HG03354 (cell line): ENCODE measurements around the gene TAX1BP1.
"Not testable (repeated sequence)": the region's sequence is repeated elsewhere in the genome, so short reads cannot be mapped to it uniquely, and the experiment has no call there.

Source experiments
- ATAC-seq: cut with Tn5 transposase; IDR thresholded peaks from one replicate; pipeline ENCODE4 v1.9.1; 2021; ENCODE audit warnings: mild to moderate bottlenecking; ENCODE audit not compliant: unreplicated experiment, poor library complexity, severe bottlenecking

Gene TAX1BP1

GRCh38 chr7:27737178-27737577, 2.8 kb upstream of the TAX1BP1 start:
- ATAC-seq, result no peak

GRCh38 chr7:27737616-27738015, 2.3 kb upstream of the TAX1BP1 start:
- no peak for ATAC-seq

- ATAC-seq, result peak; percentile 29
Measured at GRCh38 chr7:27739301-27739908, 557 bp upstream of the TAX1BP1 start.

- ATAC-seq, result peak; percentile 74
Measured at GRCh38 chr7:27740449-27741086, 606 bp downstream of the TAX1BP1 start.

GRCh38 chr7:27742091-27742710, 2.2 kb downstream of the TAX1BP1 start:
- ATAC-seq, result not testable (repeated sequence)

GRCh38 chr7:27745064-27745583, 5.2 kb downstream of the TAX1BP1 start:
- ATAC-seq, result no peak

- no peak for ATAC-seq
Measured at GRCh38 chr7:27746486-27746885, 6.5 kb downstream of the TAX1BP1 start.

- no peak for ATAC-seq
Measured at GRCh38 chr7:27746978-27747377, 7.0 kb downstream of the TAX1BP1 start.

GRCh38 chr7:27747589-27748368, 7.8 kb downstream of the TAX1BP1 start:
- ATAC-seq, result no peak

- no peak for ATAC-seq
Measured at GRCh38 chr7:27750316-27750715, 10.4 kb downstream of the TAX1BP1 start.

GRCh38 chr7:27751888-27752660, 12.1 kb downstream of the TAX1BP1 start:
- no peak for ATAC-seq

- no peak for ATAC-seq
Measured at GRCh38 chr7:27753863-27754262, 13.9 kb downstream of the TAX1BP1 start.

GRCh38 chr7:27756298-27756697, 16.3 kb downstream of the TAX1BP1 start:
- ATAC-seq, result no peak

GRCh38 chr7:27759491-27759890, 19.5 kb downstream of the TAX1BP1 start:
- no peak for ATAC-seq

GRCh38 chr7:27762062-27762461, 22.1 kb downstream of the TAX1BP1 start:
- no peak for ATAC-seq

- no peak for ATAC-seq
Measured at GRCh38 chr7:27763983-27764508, 24.1 kb downstream of the TAX1BP1 start.

GRCh38 chr7:27765841-27766240, 25.9 kb downstream of the TAX1BP1 start:
- no peak for ATAC-seq

GRCh38 chr7:27767374-27767773, 27.4 kb downstream of the TAX1BP1 start:
- no peak for ATAC-seq

GRCh38 chr7:27771111-27771510, 31.1 kb downstream of the TAX1BP1 start:
- no peak for ATAC-seq
